NCI-H2081 treated with DMSO at 0.1 percent for 48 hours (cell line): ENCODE measurements around the gene CCDC171.
"Not testable (repeated sequence)": the region's sequence is repeated elsewhere in the genome, so short reads cannot be mapped to it uniquely, and the experiment has no call there.

ENCODE experiments used
- DNase-seq: peaks from one replicate; lab custom pipeline; 2025; lab: John Stamatoyannopoulos, UW

Gene CCDC171

GRCh38 chr9:15570769-15571168, 17.9 kb downstream of the CCDC171 start:
- DNase-seq = peak; percentile 14

DNA sequence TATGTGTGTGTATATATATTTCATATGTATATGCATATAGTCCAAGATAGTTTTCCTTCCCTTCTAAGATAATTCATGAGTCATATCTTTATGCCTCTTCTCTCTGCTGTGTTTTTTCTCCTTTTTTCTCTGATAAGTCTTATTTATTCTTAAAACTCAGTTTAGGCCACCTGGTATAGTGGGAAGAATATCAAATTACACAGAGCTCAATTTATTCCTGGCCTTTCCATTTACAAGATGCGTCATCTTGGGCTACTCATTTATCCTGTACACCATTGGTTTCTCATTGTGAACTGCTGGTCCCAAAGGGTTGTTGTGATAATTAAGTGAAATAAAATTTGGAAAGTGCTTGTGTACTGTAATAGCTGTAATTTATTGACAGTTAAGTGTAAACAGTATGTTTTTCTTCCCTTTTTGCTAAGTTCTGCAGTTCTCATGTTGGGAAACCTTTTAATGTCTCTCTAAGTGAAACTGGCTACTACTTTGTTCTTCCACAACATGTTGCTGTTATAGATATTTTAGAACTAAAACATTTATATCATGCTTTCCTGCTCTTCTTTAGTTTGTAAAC, 19.4 kb downstream of the CCDC171 start:
- DNase-seq = peak; percentile 22

GRCh38 chr9:15576350-15577050, 23.7 kb downstream of the CCDC171 start:
- no peak for DNase-seq

DNA sequence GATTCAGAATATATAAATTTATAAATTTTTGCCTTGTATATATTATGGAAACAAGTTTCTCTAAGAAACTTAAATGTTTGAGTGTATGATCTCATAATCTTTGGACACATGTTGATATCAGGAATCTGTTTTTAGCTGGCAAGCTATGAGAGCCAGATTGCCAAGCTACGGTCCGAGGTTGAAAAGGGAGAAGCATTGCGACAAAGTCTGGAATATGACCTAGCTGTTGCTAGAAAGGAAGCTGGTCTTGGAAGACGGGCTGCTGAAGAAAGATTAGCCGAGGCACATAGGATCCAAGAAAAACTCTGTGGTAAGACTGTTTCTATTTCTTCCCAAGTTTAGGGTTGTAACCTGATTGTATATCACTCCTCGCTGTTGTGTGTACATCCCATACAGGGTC, 25.9 kb downstream of the CCDC171 start:
- no peak for DNase-seq

GRCh38 chr9:15584379-15584778, 31.5 kb downstream of the CCDC171 start:
- DNase-seq = no peak

GRCh38 chr9:15592317-15592716, 39.5 kb downstream of the CCDC171 start:
- no peak for DNase-seq

- not testable (repeated sequence) for DNase-seq
Measured at GRCh38 chr9:15592940-15593339, 40.1 kb downstream of the CCDC171 start.

DNA sequence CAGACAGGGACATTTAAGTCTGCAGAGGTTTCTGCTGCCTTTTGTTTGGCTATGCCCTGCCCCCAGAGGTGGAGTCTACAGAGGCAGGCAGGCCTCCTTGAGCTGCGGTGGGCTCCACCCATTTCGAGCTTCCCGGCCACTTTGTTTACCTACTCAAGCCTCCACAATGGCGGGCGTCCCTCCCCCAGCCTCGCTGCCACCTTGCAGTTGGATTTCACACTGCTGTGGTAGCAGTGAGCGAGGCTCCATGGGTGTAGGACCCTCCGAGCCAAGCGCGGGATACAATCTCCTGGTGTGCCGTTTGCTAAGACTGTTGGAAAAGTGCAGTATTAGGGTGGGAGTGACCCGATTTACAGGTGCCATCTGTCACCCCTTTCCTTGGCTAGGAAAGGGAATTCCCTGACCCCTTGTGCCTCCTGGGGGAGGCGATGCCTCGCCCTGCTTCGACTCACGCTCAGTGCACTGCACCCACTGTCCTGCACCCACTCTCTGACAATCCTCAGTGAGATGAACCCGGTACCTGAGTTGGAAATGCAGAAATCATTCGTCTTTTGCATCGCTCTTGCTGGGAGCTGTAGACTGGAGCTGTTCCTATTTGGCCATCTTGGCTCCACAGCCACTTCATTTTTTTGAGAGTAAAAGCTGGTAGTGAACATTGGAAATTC, 48.0 kb downstream of the CCDC171 start:
- not testable (repeated sequence) for DNase-seq

GRCh38 chr9:15606643-15607472, 54.0 kb downstream of the CCDC171 start:
- DNase-seq = no peak

DNA sequence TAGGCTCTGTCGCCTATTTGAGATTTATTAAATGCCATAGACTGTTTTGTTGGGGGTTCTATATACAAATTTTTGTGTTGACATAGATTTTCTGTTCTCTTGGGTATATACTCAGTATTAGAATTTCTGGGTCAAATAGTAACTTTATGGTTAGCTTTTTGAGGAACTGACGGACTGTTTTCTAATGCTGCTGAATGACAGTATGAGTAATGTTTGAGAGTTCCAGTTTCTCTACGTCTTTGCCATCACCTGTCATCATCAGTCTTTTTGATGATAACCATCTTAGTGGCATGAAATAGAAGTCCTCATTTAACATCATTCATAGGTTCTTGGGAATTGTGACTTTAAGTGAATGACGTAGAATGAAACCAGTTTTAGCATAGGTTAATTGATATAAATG, 60.1 kb downstream of the CCDC171 start:
- DNase-seq = no peak

DNA sequence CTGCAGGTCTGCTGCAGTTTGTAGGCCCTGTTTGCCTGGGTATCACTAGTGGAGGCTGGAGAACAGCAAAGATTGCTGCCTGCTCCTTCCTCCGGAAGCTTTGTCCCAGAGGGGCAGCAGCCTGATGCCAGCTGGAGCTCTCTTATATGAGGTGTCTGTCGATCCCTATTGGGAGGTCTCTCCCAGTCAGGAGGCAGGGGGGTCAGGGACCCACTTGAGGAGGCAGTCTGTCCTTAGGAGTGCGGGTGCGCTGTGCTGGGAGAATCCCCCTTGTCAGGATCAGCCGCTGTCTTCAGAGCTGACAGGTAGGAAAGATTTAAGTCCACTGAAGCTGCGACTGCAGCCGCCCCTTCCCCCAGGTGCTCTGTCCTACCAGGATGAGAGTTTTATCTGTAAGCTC, 64.9 kb downstream of the CCDC171 start:
- no peak for DNase-seq

DNA sequence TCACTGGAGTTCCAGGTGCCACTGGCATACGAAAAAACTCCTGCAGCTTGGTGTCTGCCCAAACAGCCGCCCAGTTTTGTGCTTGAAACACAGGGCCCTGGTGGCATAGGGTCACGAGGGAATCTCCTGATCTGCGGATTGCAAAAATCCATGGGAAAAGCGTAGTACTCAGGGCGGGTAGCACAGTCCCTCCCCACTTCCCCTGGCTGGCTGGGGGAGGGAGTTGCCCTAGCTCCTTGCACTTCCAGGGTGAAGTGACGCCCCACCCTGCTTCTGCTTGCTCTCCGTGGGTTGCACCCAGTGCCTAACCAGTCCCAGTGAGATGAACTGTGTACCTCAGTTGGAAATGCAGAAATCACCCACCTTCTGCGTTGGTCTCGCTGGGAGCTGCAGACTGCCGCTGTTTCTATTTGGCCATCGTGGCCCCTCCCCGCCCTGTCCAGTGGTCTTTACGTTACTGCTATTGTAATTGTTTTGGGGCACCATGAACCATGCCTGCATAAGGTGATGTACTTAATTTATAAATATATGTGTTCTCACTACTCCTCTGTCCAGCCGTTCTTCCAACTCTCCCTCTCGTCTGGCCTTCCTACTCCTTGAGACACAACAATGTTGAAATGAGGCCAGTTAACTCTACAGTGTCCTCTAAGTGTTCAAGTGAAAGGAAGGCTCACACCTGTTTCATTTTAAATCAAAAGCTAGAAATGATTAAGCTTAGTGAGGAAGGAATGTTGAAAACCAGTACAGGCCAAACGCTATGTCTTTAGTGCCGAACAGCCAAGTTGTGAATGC, 65.9 kb downstream of the CCDC171 start:
- DNase-seq = no peak

GRCh38 chr9:15622318-15622971, 69.6 kb downstream of the CCDC171 start:
- DNase-seq = peak; percentile 6

DNA sequence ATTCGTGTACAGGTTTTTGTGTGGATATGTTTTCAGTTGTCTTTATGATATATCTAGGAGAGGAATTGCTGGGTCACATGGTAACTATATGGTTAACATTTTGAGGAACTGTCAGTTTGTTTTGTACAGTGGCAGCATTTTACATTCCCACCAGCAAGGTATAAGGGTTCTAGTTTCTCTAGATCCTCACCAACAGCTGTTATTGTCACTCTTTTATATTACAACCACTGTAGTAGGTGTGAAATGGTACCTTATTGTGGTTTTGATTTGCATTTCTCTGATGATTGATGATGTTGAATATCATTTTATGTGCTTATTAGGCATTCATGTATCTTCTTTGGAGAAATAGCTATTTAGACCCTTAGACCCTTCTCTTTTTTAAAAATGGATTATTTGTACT, 82.9 kb downstream of the CCDC171 start:
- DNase-seq = no peak

- no peak for DNase-seq
Measured at GRCh38 chr9:15640121-15640520, 87.3 kb downstream of the CCDC171 start.

- DNase-seq = no peak
Measured at GRCh38 chr9:15641291-15641690, 88.4 kb downstream of the CCDC171 start.

DNA sequence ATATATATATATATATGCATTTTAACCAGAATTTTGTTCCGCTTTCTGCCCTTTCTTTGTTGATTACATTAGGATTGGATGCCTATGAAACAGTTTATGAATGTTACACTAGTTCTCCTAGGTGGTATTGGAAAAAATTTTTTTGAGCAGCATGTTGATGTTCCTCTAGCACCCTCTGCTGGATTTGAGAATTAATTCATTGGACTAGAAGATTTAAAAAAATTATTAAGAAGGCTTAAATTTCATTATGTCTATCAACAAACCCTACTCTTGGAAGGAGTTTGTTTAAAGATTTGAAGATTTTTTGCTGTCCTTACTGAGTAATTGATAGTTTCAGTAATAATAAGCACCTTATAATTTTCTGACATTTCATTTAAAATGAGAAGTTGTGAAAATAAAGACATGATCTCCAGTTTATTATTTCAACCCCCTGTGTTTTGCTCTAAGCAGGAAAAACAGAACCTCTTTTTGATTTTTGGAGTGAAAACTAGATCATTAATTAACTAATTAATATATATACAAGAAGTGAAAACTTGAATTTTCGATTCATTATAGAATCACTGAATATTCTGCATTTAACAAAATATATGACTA, 89.6 kb downstream of the CCDC171 start:
- DNase-seq = peak; percentile 50

- no peak for DNase-seq
Measured at GRCh38 chr9:15670246-15670645, 117.4 kb downstream of the CCDC171 start.

DNA sequence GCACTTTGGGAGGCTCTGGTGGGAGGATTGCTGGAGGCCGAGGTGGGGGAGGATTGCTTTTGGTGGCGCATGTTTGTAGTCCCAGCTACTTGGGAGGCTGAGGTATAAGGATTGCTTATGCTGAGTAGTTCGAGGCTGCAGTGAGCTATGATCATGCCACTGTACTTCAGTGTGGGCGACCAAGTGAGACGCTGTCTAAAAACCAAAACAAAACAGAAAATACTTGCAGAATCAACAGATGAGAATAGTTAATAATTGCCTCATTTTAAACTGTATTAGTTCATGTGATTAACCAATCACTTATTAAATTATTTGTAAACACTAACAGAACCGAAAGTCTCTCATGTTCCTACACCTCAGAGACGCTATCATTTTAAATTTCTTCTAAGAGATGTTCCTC, 118.1 kb downstream of the CCDC171 start:
- DNase-seq = no peak

DNA sequence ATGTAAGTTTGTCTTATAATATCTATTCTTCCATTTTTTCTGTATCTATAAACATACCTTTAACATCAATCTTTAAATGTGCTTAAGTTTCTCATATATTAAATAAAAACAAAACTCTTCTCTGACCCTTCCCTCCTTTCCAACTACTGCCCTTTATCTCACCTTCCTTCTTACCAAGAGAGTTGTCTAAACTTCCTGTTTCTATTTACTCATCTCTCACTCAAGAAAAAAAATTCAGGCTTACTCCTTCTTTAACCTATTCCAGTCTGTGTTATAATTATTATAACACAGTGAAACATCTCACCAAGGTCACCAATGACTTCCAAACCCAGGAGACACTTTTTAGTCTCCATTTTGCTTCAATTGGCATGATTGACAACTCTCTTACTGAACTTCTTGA, 140.9 kb downstream of the CCDC171 start:
- DNase-seq = no peak

GRCh38 chr9:15696979-15697378, 144.1 kb downstream of the CCDC171 start:
- no peak for DNase-seq
